ENCODE results near the gene C1orf185. TPM values are rescaled to one million over a fixed set of nuclear protein-coding genes. Genes with fewer than 3 reads are reported as not detected.
A peak's percentile ranks its signal among the peaks of the same experiment; 100 is the strongest.

The C1orf185 gene
- total RNA-seq, 1 experiment from 2014 or later: not detected

- Mint-ChIP-seq H3K27ac (ENCODE audit: unreplicated experiment) (no peak overlapping the region), H3K9me3 (ENCODE audit: unreplicated experiment) (no peaks in the 10 kb centered on the region), H3K36me3 (ENCODE audit: insufficient read depth, unreplicated experiment) (no peaks in the 10 kb centered on the region), H3K4me1 (ENCODE audit: low read depth, unreplicated experiment) (no peaks in the 10 kb centered on the region), H3K4me3 (ENCODE audit: unreplicated experiment) (no peak overlapping the region), H3K27me3 (ENCODE audit: insufficient read depth, unreplicated experiment) (no peaks in the 10 kb centered on the region)
- H3K4me1 ChIP-seq: no peaks in the 10 kb centered on the region
- no peak for TF ChIP-seq CTCF (IDR thresholded peaks at IDR 0.05; ENCODE audit: insufficient read depth in 1 of 2, low read depth in 1 of 2, low read length in 1 of 2, severe bottlenecking in 1 of 2, unreplicated experiment in 1 of 2)
- intact Hi-C loops (cut with micrococcal nuclease; ENCODE audit: unreplicated experiment): loop anchor here (2.0 kb wide), 1 partner anchor 819 kb away; no protein-coding TSS in a partner anchor
- CTCF ChIA-PET: interaction anchor here (1.5 to 2.0 kb wide), 2 partner anchors 258 to 414 kb away, joined by 6 to 10 read pairs; no protein-coding TSS in a partner anchor
- no peak overlapping the region for H3K4me3 ChIP-seq (ENCODE audit: low read depth, low read length)
- no peaks in the 10 kb centered on the region for H3K36me3 ChIP-seq (ENCODE audit: control insufficient read depth, insufficient read depth, low read length)
- no peaks in the 10 kb centered on the region for H3K9me3 ChIP-seq
- no peak for DNase-seq
- no peaks in the 10 kb centered on the region for H3K27me3 ChIP-seq (replicated peaks; ENCODE audit: control insufficient read depth, insufficient read depth, low read length)
- BruUV-seq (replicated peaks): no TSS peak
- POLR2A ChIA-PET: no interaction called here
Measured at GRCh38 chr1:51188230-51188629, 86.2 kb downstream of the C1orf185 start.

GRCh38 chr1:51189421-51190073, 87.5 kb downstream of the C1orf185 start:
- H3K9me3 ChIP-seq: no peaks in the 10 kb centered on the region
- intact Hi-C loops (cut with micrococcal nuclease; ENCODE audit: unreplicated experiment): loop anchor here (1.0 to 2.0 kb wide), 6 partner anchors 101 to 821 kb away; no protein-coding TSS in a partner anchor
- no peaks in the 10 kb centered on the region for H3K27me3 Mint-ChIP-seq (ENCODE audit: insufficient read depth, unreplicated experiment)
- no peaks in the 10 kb centered on the region for H3K9me3 Mint-ChIP-seq (ENCODE audit: unreplicated experiment)
- ChIA-PET CTCF (interaction anchor here (1.0 to 2.0 kb wide), 5 partner anchors 102 to 415 kb away, joined by 3 to 10 read pairs (median 6); no protein-coding TSS in a partner anchor), POLR2A (no interaction called here)
- peak in 1 of 2 experiments; percentile 41 for DNase-seq
- no peaks in the 10 kb centered on the region for H3K27me3 ChIP-seq (replicated peaks; ENCODE audit: control insufficient read depth, insufficient read depth, low read length)
- no peaks in the 10 kb centered on the region for H3K36me3 Mint-ChIP-seq (ENCODE audit: insufficient read depth, unreplicated experiment)
- no peaks in the 10 kb centered on the region for H3K4me1 ChIP-seq
- no peaks in the 10 kb centered on the region for H3K4me1 Mint-ChIP-seq (ENCODE audit: low read depth, unreplicated experiment)
- H3K27ac Mint-ChIP-seq (ENCODE audit: unreplicated experiment): no peak overlapping the region
- H3K4me3 Mint-ChIP-seq (ENCODE audit: unreplicated experiment): no peak overlapping the region
- no peak overlapping the region for H3K4me3 ChIP-seq (ENCODE audit: low read depth, low read length)
- TF ChIP-seq CTCF (IDR thresholded peaks at IDR 0.05; ENCODE audit: insufficient read depth in 1 of 2, low read depth in 1 of 2, low read length in 1 of 2, severe bottlenecking in 1 of 2, unreplicated experiment in 1 of 2): peak; percentile 65 to 75
- BruUV-seq (replicated peaks): no TSS peak
- H3K36me3 ChIP-seq (ENCODE audit: control insufficient read depth, insufficient read depth, low read length): no peaks in the 10 kb centered on the region

GRCh38 chr1:51190961-51191360, 88.9 kb downstream of the C1orf185 start:
- Mint-ChIP-seq H3K9me3 (ENCODE audit: unreplicated experiment) (no peaks in the 10 kb centered on the region), H3K27me3 (ENCODE audit: insufficient read depth, unreplicated experiment) (no peaks in the 10 kb centered on the region), H3K27ac (ENCODE audit: unreplicated experiment) (no peak overlapping the region), H3K4me1 (ENCODE audit: low read depth, unreplicated experiment) (no peaks in the 10 kb centered on the region), H3K36me3 (ENCODE audit: insufficient read depth, unreplicated experiment) (no peaks in the 10 kb centered on the region), H3K4me3 (ENCODE audit: unreplicated experiment) (no peak overlapping the region)
- intact Hi-C loops (cut with micrococcal nuclease; ENCODE audit: unreplicated experiment): loop anchor here (2.0 kb wide), 1 partner anchor 262 kb away; no protein-coding TSS in a partner anchor
- BruUV-seq (replicated peaks): no TSS peak
- no peak for DNase-seq
- no peaks in the 10 kb centered on the region for H3K36me3 ChIP-seq (ENCODE audit: control insufficient read depth, insufficient read depth, low read length)
- CTCF ChIA-PET: interaction anchor here (0.8 to 0.9 kb wide), 2 partner anchors 30 to 111 kb away, joined by 3 read pairs; no protein-coding TSS in a partner anchor
- no peaks in the 10 kb centered on the region for H3K4me1 ChIP-seq
- POLR2A ChIA-PET: interaction anchor here (0.5 kb wide), 1 partner anchor 183 kb away, joined by 5 read pairs; no protein-coding TSS in a partner anchor
- TF ChIP-seq CTCF (IDR thresholded peaks at IDR 0.05; ENCODE audit: insufficient read depth in 1 of 2, low read depth in 1 of 2, low read length in 1 of 2, severe bottlenecking in 1 of 2, unreplicated experiment in 1 of 2): no peak
- H3K27me3 ChIP-seq (replicated peaks; ENCODE audit: control insufficient read depth, insufficient read depth, low read length): no peaks in the 10 kb centered on the region
- H3K9me3 ChIP-seq: no peaks in the 10 kb centered on the region
- H3K4me3 ChIP-seq (ENCODE audit: low read depth, low read length): no peak overlapping the region
